ENCODE data around the gene BRMS1.
"Not testable (repeated sequence)": the region's sequence is repeated elsewhere in the genome, so short reads cannot be mapped to it uniquely, and the experiment has no call there.

Gene BRMS1

DNA sequence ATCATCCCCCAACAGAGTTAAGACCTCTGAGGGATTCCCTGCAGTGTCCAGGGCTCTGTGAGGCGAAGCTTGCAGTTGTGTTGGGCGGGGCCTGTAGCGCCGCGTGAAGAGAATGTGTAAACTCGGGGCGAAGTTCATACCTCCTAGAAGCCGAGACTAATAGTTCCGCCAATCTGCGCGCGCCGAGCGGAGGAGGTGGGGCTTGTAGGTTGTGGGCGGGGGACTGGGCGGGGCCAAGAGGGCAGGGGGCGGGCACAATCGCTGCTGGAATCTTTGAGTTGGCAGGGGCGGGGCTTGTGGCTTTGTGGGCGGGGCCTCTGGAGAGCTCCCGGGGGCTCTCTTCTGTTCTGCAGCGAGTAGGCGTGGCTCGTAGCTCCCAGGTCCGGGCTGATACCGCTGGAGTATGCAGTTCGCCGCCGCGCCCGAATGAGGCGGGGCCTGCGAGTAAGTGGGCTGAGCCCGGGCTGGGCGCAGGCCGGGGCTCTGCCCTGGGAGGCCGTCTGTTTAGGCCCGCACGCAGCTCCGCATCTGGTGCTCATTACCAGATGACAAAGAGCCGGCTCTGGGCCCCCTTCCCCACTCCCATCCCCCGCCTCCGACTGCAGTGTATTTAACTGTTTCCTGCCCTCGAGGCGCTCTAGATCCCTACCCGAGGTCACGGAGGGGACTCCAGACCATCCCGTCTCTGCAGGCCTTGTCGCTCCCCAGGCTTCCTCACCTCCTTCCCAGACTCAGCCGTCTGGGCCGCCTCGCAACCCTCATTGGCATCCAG lies 32.2 kb downstream of the BRMS1 start:
- 3% methylated on average over 40 of the region's 52 CpGs for WGBS (ENCODE audit: insufficient coverage)

DNA sequence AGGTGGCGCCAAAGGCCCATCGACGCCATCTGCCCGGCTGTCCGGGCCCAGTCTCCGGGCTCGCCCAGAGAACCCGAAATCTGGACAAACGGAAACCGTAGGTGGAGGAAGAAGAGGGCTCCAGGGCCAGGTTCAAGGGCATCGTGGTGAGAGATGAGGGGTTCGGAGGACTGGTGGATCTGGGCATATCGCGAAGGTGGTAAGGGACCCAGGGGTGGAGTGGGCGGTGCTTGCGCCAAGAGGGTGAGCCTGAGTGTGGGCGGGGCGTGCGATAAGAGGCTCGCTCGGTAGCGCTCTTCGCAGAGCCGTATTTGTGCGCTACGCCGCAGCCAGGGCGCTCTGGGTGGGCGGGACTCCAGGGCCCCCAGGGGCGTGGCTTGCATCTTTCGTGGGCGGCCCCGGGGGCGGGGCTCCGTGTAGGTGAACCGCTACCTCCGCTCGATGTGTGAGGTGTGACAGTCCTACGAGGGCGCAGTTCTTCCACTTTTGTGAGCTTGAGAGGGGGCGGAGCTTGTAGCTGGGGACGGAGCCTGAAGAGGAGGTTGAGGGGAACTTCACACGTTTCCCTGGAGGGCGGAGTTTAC lies 32.8 kb downstream of the BRMS1 start:
- Histone ChIP-seq H3K9me3 (ENCODE audit: control extremely low read depth in 1 of 5, control insufficient read depth in 4 of 5, insufficient read depth in 2 of 5, low read depth in 1 of 5, low read length in 4 of 5) (no peaks in the 10 kb centered on the region), H3K27me3 (replicated peaks in 2 of 5; ENCODE audit: control insufficient read depth in 4 of 5, insufficient read depth in 5 of 5, low read length in 4 of 5) (peaks cover 0 to 2% (median 0%) of the 10 kb centered on the region in 5 experiments), H3K4me3 (ENCODE audit: control insufficient read depth in 1 of 7, extremely low read depth in 1 of 7, insufficient read depth in 4 of 7, low read depth in 2 of 7, low read length in 6 of 7) (peak overlapping the region; percentile 45 to 77 (median 70)), H3K4me1 (ENCODE audit: control extremely low read depth in 1 of 4, control insufficient read depth in 4 of 4, insufficient read depth in 4 of 4, low read length in 3 of 4) (peaks cover 0 to 32% (median 30%) of the 10 kb centered on the region in 4 experiments), H3K27ac (ENCODE audit: insufficient read depth in 1 of 2, low read depth in 1 of 2, low read length in 2 of 2, poor library complexity in 1 of 2, severe bottlenecking in 2 of 2) (peak overlapping the region in 1 of 2 experiments; percentile 73), H3K36me3 (ENCODE audit: control insufficient read depth in 4 of 4, insufficient read depth in 4 of 4, low read length in 3 of 4) (no peaks in the 10 kb centered on the region)
- ChIA-PET POLR2A (interaction anchor here (0.7 to 1.3 kb wide), 6 partner anchors 10 to 33 kb away, joined by 3 to 4 read pairs (median 3); partner anchors contain the start of genes BRMS1 and YIF1A), CTCF (interaction anchor here (0.7 to 6.6 kb wide), 21 partner anchors 10 to 77 kb away, joined by 3 to 86 read pairs (median 7); partner anchors contain the start of genes BRMS1, RIN1 and YIF1A)
- WGBS (ENCODE audit: insufficient coverage) = 0% methylated on average over 39 of the region's 44 CpGs
- peak; percentile 95 to 97 (median 97) for DNase-seq

More for the DNA sequence above, 32.2 kb downstream of the BRMS1 start:
- ChIA-PET POLR2A (interaction anchor here (0.8 to 1.3 kb wide), 3 partner anchors 9 to 32 kb away, joined by 3 to 4 read pairs (median 3); partner anchors contain the start of gene BRMS1), CTCF (interaction anchor here (0.7 to 6.6 kb wide), 14 partner anchors 9 to 77 kb away, joined by 3 to 86 read pairs (median 8); partner anchors contain the start of genes BRMS1, RIN1 and YIF1A)
- H3K27ac ChIP-seq (ENCODE audit: insufficient read depth in 1 of 2, low read depth in 1 of 2, low read length in 2 of 2, poor library complexity in 1 of 2, severe bottlenecking in 2 of 2) = peak overlapping the region in 1 of 2 experiments; percentile 73
- H3K4me3 ChIP-seq (ENCODE audit: control insufficient read depth in 1 of 7, extremely low read depth in 1 of 7, insufficient read depth in 4 of 7, low read depth in 2 of 7, low read length in 6 of 7) = peak overlapping the region; percentile 45 to 77 (median 70)
- H3K36me3 ChIP-seq (ENCODE audit: control insufficient read depth in 4 of 4, insufficient read depth in 4 of 4, low read length in 3 of 4) = no peaks in the 10 kb centered on the region
- H3K4me1 ChIP-seq (ENCODE audit: control extremely low read depth in 1 of 4, control insufficient read depth in 4 of 4, insufficient read depth in 4 of 4, low read length in 3 of 4) = peaks cover 0 to 39% (median 36%) of the 10 kb centered on the region in 4 experiments
- peak; percentile 97 to 99 (median 99) for DNase-seq
- no peaks in the 10 kb centered on the region for H3K9me3 ChIP-seq (ENCODE audit: control extremely low read depth in 1 of 5, control insufficient read depth in 4 of 5, insufficient read depth in 2 of 5, low read depth in 1 of 5, low read length in 4 of 5)
- peaks cover 0 to 2% (median 0%) of the 10 kb centered on the region in 5 experiments for H3K27me3 ChIP-seq (replicated peaks in 2 of 5; ENCODE audit: control insufficient read depth in 4 of 5, insufficient read depth in 5 of 5, low read length in 4 of 5)

DNA sequence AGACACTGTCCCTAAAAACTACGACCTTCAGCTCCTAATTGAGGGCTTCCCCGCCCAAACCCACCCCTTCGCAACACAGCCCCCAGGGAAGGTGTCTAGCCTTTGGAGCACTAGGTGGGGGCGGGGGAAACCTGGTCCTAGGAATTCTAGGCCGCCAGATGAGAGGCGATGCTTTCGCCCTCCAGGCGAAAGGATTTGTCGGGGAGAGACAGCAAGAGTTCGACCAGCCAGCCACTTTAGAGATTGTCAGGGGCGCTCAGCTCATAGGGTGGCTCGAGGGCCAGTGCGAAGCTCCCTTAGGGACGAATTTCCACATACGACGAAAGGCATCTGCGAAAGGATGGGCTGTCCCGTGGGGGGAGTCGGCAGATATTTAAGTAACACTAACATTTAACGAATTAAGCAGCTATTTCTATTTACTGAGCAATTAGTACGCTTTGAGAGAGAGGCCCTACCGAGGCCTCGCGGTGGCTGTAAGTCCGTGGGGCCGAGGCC lies 33.4 kb downstream of the BRMS1 start:
- WGBS (ENCODE audit: insufficient coverage) = 25% methylated on average over 12 of the region's 26 CpGs
- Histone ChIP-seq H3K4me3 (ENCODE audit: control insufficient read depth in 1 of 7, extremely low read depth in 1 of 7, insufficient read depth in 4 of 7, low read depth in 2 of 7, low read length in 6 of 7) (peak overlapping the region; percentile 45 to 77 (median 70)), H3K4me1 (ENCODE audit: control extremely low read depth in 1 of 4, control insufficient read depth in 4 of 4, insufficient read depth in 4 of 4, low read length in 3 of 4) (peaks cover 0 to 28% (median 24%) of the 10 kb centered on the region in 4 experiments), H3K27ac (ENCODE audit: insufficient read depth in 1 of 2, low read depth in 1 of 2, low read length in 2 of 2, poor library complexity in 1 of 2, severe bottlenecking in 2 of 2) (peak overlapping the region in 1 of 2 experiments; percentile 73), H3K27me3 (replicated peaks in 2 of 5; ENCODE audit: control insufficient read depth in 4 of 5, insufficient read depth in 5 of 5, low read length in 4 of 5) (peaks cover 0 to 2% (median 0%) of the 10 kb centered on the region in 5 experiments), H3K36me3 (ENCODE audit: control insufficient read depth in 4 of 4, insufficient read depth in 4 of 4, low read length in 3 of 4) (no peaks in the 10 kb centered on the region), H3K9me3 (ENCODE audit: control extremely low read depth in 1 of 5, control insufficient read depth in 4 of 5, insufficient read depth in 2 of 5, low read depth in 1 of 5, low read length in 4 of 5) (no peaks in the 10 kb centered on the region)
- CTCF ChIA-PET = interaction anchor here (0.7 to 6.6 kb wide), 19 partner anchors 10 to 81 kb away, joined by 3 to 86 read pairs (median 8); partner anchors contain the start of genes BRMS1, RIN1 and YIF1A
- no peak for DNase-seq
- POLR2A ChIA-PET = interaction anchor here (0.7 to 0.9 kb wide), 3 partner anchors 17 to 22 kb away, joined by 3 to 4 read pairs (median 3); partner anchors contain the start of gene YIF1A

DNA sequence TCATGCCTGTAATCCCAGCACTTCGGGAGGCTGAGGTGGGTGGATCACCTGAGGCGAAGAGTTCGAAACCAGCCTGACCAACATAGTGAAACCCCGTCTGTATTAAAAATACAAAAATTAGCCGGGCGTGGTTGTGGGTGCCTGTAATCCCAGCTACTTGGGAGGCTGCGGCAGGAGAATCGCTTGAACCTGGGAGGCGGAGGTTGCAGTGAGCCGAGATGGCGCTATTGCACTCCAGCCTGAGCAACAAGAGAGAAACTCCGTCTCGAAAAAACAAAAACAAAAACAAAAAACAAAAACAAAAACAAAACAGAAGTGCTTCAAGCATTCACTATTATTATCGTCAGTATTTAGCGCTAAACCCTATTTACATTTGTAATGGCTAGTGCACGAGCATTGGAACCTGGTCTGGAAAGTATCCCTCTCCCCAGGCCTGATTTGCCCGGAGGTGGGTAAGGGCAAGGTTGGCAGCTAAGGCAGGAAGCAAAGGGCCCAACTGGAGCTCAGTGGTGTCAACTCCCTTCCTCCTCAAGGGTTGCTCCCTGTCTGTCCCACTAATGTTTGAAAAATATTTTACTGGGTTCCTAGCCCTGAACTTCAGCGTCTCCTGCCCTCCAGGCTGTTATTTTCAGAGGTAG lies 34.0 kb downstream of the BRMS1 start:
- WGBS (ENCODE audit: insufficient coverage) = 91% methylated on average over 13 of the region's 18 CpGs
- not testable (repeated sequence) for H3K27me3 ChIP-seq (replicated peaks in 2 of 5; ENCODE audit: control insufficient read depth in 4 of 5, insufficient read depth in 5 of 5, low read length in 4 of 5); H3K27ac ChIP-seq (ENCODE audit: insufficient read depth in 1 of 2, low read depth in 1 of 2, low read length in 2 of 2, poor library complexity in 1 of 2, severe bottlenecking in 2 of 2); H3K4me3 ChIP-seq (ENCODE audit: control insufficient read depth in 1 of 7, extremely low read depth in 1 of 7, insufficient read depth in 4 of 7, low read depth in 2 of 7, low read length in 6 of 7); H3K36me3 ChIP-seq (ENCODE audit: control insufficient read depth in 4 of 4, insufficient read depth in 4 of 4, low read length in 3 of 4); H3K9me3 ChIP-seq (ENCODE audit: control extremely low read depth in 1 of 5, control insufficient read depth in 4 of 5, insufficient read depth in 2 of 5, low read depth in 1 of 5, low read length in 4 of 5); DNase-seq
- ChIA-PET POLR2A (interaction anchor here (0.8 kb wide), 1 partner anchor 21 kb away, joined by 3 read pairs; no protein-coding TSS in a partner anchor), CTCF (interaction anchor here (0.7 to 6.6 kb wide), 18 partner anchors 10 to 82 kb away, joined by 3 to 86 read pairs (median 8); partner anchors contain the start of genes BRMS1, RIN1 and YIF1A)
- peaks cover 0 to 23% (median 21%) of the 10 kb centered on the region in 4 experiments for H3K4me1 ChIP-seq (ENCODE audit: control extremely low read depth in 1 of 4, control insufficient read depth in 4 of 4, insufficient read depth in 4 of 4, low read length in 3 of 4)

DNA sequence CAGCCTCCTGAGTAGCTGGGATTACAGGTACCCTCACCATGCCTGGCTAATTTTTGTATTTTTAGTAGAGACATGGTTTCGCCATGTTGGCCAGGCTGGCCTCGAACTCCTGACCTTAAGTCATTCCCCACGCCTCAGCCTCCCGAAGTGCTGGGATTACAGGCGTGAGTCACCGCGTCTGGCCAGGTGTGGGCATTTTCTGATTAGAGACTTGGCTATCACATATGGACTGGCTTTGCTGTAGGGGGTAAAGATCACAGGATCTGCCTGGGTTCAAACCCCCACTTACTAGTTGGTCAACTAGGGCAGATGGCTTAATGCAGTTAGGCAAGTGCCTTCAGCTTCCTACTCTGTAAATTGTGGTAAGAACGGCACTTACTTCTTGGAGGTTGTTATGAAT lies 34.6 kb downstream of the BRMS1 start:
- Histone ChIP-seq H3K4me3 (ENCODE audit: control insufficient read depth in 1 of 7, extremely low read depth in 1 of 7, insufficient read depth in 4 of 7, low read depth in 2 of 7, low read length in 6 of 7) (no peak overlapping the region), H3K27ac (ENCODE audit: insufficient read depth in 1 of 2, low read depth in 1 of 2, low read length in 2 of 2, poor library complexity in 1 of 2, severe bottlenecking in 2 of 2) (no peak overlapping the region), H3K27me3 (replicated peaks in 2 of 5; ENCODE audit: control insufficient read depth in 4 of 5, insufficient read depth in 5 of 5, low read length in 4 of 5) (peaks cover 0 to 2% (median 0%) of the 10 kb centered on the region in 5 experiments), H3K9me3 (ENCODE audit: control extremely low read depth in 1 of 5, control insufficient read depth in 4 of 5, insufficient read depth in 2 of 5, low read depth in 1 of 5, low read length in 4 of 5) (no peaks in the 10 kb centered on the region), H3K4me1 (ENCODE audit: control extremely low read depth in 1 of 4, control insufficient read depth in 4 of 4, insufficient read depth in 4 of 4, low read length in 3 of 4) (peaks cover 0 to 23% (median 20%) of the 10 kb centered on the region in 4 experiments), H3K36me3 (ENCODE audit: control insufficient read depth in 4 of 4, insufficient read depth in 4 of 4, low read length in 3 of 4) (no peaks in the 10 kb centered on the region)
- 96% methylated on average over 8 of the region's 8 CpGs for WGBS (ENCODE audit: insufficient coverage)
- CTCF ChIA-PET = interaction anchor here (1.2 to 6.6 kb wide), 6 partner anchors 9 to 79 kb away, joined by 3 to 86 read pairs (median 45); partner anchors contain the start of genes BRMS1 and RIN1
- DNase-seq = no peak
- POLR2A ChIA-PET = interaction anchor here (0.6 kb wide), 1 partner anchor 805 kb away, joined by 3 read pairs; no protein-coding TSS in a partner anchor

DNA sequence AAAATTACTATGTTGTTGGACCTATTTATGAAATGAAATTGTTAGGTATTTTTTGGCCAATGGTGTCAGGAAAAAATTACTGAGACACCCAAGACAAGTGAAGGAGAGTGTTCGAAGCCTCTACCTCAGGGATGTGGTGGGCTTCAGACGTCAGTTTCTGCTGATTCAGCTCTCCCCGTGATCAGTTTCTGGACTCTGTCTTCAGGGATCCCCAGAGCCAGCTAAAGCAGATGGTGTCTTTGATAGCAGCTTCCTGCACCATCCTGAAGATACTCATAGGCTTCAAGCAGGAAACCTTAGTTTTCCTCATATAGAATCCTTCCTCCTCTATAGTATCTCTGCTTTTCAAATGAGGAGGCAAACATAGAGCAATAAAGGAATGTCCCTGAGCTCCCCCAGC lies 35.4 kb downstream of the BRMS1 start:
- H3K27me3 ChIP-seq (replicated peaks in 2 of 5; ENCODE audit: control insufficient read depth in 4 of 5, insufficient read depth in 5 of 5, low read length in 4 of 5) = peaks cover 0 to 2% (median 0%) of the 10 kb centered on the region in 5 experiments
- H3K9me3 ChIP-seq (ENCODE audit: control extremely low read depth in 1 of 5, control insufficient read depth in 4 of 5, insufficient read depth in 2 of 5, low read depth in 1 of 5, low read length in 4 of 5) = no peaks in the 10 kb centered on the region
- ChIA-PET CTCF (interaction anchor here (1.2 to 6.6 kb wide), 5 partner anchors 9 to 53 kb away, joined by 3 to 86 read pairs (median 46); partner anchors contain the start of genes BRMS1 and RIN1), POLR2A (interaction anchor here (0.6 kb wide), 1 partner anchor 804 kb away, joined by 3 read pairs; no protein-coding TSS in a partner anchor)
- H3K4me1 ChIP-seq (ENCODE audit: control extremely low read depth in 1 of 4, control insufficient read depth in 4 of 4, insufficient read depth in 4 of 4, low read length in 3 of 4) = peaks cover 0 to 23% (median 20%) of the 10 kb centered on the region in 4 experiments
- no peak overlapping the region for H3K4me3 ChIP-seq (ENCODE audit: control insufficient read depth in 1 of 7, extremely low read depth in 1 of 7, insufficient read depth in 4 of 7, low read depth in 2 of 7, low read length in 6 of 7)
- 67% methylated on average over 3 of the region's 3 CpGs for WGBS (ENCODE audit: insufficient coverage)
- DNase-seq = no peak
- H3K36me3 ChIP-seq (ENCODE audit: control insufficient read depth in 4 of 4, insufficient read depth in 4 of 4, low read length in 3 of 4) = no peaks in the 10 kb centered on the region
- H3K27ac ChIP-seq (ENCODE audit: insufficient read depth in 1 of 2, low read depth in 1 of 2, low read length in 2 of 2, poor library complexity in 1 of 2, severe bottlenecking in 2 of 2) = no peak overlapping the region
